Measurements from ENCODE around the gene FRZB.

DNA sequence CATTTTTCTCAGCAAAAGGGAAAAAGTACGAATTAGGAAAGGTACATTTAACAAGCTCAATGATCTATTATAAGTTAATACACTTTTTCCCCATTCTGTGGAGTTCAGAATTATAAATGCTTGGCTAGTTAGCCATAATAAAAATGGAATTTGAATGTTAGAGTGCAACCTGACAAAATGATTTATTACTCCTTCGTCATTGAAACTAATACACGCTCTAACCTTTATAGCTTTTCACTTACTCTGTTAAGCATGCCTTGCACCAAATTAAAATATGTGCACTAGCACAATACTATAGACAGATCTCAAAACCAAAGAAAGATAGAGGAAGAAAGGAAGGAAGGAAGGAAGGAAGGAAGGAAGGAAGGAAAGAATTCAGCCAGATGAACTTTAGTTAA lies 46.1 kb upstream of the FRZB start:
- TF ChIP-seq, protein P1, sequence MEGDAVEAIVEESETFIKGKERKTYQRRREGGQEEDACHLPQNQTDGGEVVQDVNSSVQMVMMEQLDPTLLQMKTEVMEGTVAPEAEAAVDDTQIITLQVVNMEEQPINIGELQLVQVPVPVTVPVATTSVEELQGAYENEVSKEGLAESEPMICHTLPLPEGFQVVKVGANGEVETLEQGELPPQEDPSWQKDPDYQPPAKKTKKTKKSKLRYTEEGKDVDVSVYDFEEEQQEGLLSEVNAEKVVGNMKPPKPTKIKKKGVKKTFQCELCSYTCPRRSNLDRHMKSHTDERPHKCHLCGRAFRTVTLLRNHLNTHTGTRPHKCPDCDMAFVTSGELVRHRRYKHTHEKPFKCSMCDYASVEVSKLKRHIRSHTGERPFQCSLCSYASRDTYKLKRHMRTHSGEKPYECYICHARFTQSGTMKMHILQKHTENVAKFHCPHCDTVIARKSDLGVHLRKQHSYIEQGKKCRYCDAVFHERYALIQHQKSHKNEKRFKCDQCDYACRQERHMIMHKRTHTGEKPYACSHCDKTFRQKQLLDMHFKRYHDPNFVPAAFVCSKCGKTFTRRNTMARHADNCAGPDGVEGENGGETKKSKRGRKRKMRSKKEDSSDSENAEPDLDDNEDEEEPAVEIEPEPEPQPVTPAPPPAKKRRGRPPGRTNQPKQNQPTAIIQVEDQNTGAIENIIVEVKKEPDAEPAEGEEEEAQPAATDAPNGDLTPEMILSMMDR (IDR thresholded peaks at IDR 0.05) = no peak
- TF ChIP-seq POLR2AphosphoS5 (IDR thresholded peaks at IDR 0.05; ENCODE audit: insufficient read depth in 1 of 2, low read depth in 1 of 2) = no peak
- TF ChIP-seq POLR2A (IDR thresholded peaks at IDR 0.05) = no peak
